PC-3 (cell line): ENCODE results near the gene MALL.

Source experiments
- EZH2 ChIP-seq: fragments of 300-600 bp; sonication (generic); IDR thresholded peaks from one replicate; pipeline ENCODE4 v1.6.1; 2017; ENCODE audit warnings: antibody characterized with exemption, mild to moderate bottlenecking, low read length; ENCODE audit not compliant: unreplicated experiment
- EZH2phosphoT487 ChIP-seq: fragments of 300-600 bp; sonication (generic); IDR thresholded peaks from 2 replicates; pipeline ENCODE4 v1.6.1; 2018; ENCODE audit warnings: mild to moderate bottlenecking, antibody characterized with exemption, low read length, borderline replicate concordance
- TF ChIP-seq, protein P1 (sequence below): fragments of 300-600 bp; sonication (generic); conservative IDR thresholded peaks from 2 replicates; pipeline ENCODE4 v1.5.1; 2017; ENCODE audit warnings: antibody characterized with exemption, low read depth, mild to moderate bottlenecking, low read length

DNA sequence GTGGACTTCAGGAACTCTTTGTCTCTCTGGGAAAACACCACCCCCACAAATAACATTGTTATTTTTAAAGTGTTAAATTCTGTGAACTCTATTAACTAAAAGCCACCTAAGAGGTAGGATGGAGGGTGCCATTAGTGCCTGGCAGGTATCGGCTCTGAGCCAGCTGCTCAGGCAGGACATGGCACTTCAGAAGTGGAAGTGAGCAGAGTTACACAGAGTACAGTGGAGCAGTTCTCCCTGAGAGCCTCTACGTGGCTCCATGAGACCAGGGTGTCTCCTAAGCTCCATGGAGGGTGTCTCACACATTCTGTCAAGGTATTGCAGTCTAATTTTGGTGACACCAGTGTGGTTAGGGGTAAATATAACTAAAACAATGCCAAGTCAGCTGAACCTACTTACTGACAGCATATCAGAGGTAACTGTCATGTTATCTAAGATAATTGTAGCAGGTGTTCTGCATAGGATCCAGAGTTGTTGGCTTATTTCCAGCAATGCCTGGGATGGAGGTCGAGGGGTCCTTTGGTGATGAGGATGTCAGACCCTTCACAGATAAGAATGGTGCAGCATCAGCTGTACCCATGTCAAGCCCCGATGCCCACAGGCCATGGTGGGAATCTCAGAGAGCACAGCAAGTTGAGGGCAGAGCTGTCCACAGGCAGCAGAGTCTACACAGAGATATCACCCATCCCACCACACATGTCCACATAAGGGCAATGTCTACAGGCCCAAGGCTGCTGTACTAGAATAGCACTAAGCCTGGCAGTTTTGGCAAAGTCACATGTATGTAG, 8.6 kb upstream of the MALL start:
- TF ChIP-seq, protein P1, sequence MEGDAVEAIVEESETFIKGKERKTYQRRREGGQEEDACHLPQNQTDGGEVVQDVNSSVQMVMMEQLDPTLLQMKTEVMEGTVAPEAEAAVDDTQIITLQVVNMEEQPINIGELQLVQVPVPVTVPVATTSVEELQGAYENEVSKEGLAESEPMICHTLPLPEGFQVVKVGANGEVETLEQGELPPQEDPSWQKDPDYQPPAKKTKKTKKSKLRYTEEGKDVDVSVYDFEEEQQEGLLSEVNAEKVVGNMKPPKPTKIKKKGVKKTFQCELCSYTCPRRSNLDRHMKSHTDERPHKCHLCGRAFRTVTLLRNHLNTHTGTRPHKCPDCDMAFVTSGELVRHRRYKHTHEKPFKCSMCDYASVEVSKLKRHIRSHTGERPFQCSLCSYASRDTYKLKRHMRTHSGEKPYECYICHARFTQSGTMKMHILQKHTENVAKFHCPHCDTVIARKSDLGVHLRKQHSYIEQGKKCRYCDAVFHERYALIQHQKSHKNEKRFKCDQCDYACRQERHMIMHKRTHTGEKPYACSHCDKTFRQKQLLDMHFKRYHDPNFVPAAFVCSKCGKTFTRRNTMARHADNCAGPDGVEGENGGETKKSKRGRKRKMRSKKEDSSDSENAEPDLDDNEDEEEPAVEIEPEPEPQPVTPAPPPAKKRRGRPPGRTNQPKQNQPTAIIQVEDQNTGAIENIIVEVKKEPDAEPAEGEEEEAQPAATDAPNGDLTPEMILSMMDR = no peak
- TF ChIP-seq EZH2 (no peak), EZH2phosphoT487 (no peak)
